Limb (tissue), 2 donors: ENCODE measurements around the gene ZNF74.
"Not testable (repeated sequence)": the region's sequence is repeated elsewhere in the genome, so short reads cannot be mapped to it uniquely, and the experiment has no call there.

Experiments
- DNase-seq, 2 donors: peaks; one replicate each; pipeline ENCODE4 v3.0.0-alpha.2; 2016; ENCODE audit errors: extremely low spot score in 2 of 2

Gene ZNF74

GRCh38 chr22:20446383-20446970 lies 52.5 kb downstream of the ZNF74 start:
- DNase-seq, result no peak

GRCh38 chr22:20448630-20449029 lies 54.7 kb downstream of the ZNF74 start:
- DNase-seq, result no peak

- DNase-seq, result no peak
Observed at GRCh38 chr22:20449819-20450550, 56.0 kb downstream of the ZNF74 start.

GRCh38 chr22:20450551-20450906 lies 56.6 kb downstream of the ZNF74 start:
- no peak for DNase-seq

GRCh38 chr22:20451129-20451778 lies 57.3 kb downstream of the ZNF74 start:
- DNase-seq, result not testable (repeated sequence)

GRCh38 chr22:20451920-20452319 lies 58.0 kb downstream of the ZNF74 start:
- no peak for DNase-seq

GRCh38 chr22:20453222-20453621 lies 59.3 kb downstream of the ZNF74 start:
- no peak for DNase-seq

GRCh38 chr22:20455709-20456063 lies 61.7 kb downstream of the ZNF74 start:
- no peak for DNase-seq

- peak; percentile 83 to 89 for DNase-seq
Observed at GRCh38 chr22:20456064-20456721, 62.2 kb downstream of the ZNF74 start.

- DNase-seq, result no peak
Observed at GRCh38 chr22:20456722-20457076, 62.7 kb downstream of the ZNF74 start.

- DNase-seq, result no peak
Observed at GRCh38 chr22:20457506-20458240, 63.7 kb downstream of the ZNF74 start.
